Mesothelial cell of epicardium (in vitro differentiated cells): ENCODE measurements around the gene HOXB7. TPM values are rescaled to one million over a fixed set of nuclear protein-coding genes. Genes with fewer than 3 reads are reported as not detected.

Source experiments
- DNase-seq, 2 experiments: peaks; one replicate each; pipeline ENCODE4 v3.0.0; 2021; ENCODE audit warnings: low spot score in 2 of 2; ENCODE audit not compliant: unreplicated experiment in 2 of 2
- H3K27ac Mint-ChIP-seq: 2 replicates; pipeline ENCODE4 v1.8.0; 2021; ENCODE audit warnings: mixed read lengths
- H3K27me3 Mint-ChIP-seq: 2 replicates; pipeline ENCODE4 v1.8.0; 2021; ENCODE audit warnings: low read depth, mixed read lengths
- H3K36me3 Mint-ChIP-seq: 2 replicates; pipeline ENCODE4 v1.8.0; 2021; ENCODE audit warnings: mixed read lengths
- H3K4me1 Mint-ChIP-seq: 2 replicates; pipeline ENCODE4 v1.8.0; 2021; ENCODE audit warnings: mixed read lengths
- H3K4me3 Mint-ChIP-seq: 2 replicates; pipeline ENCODE4 v1.8.0; 2021; ENCODE audit warnings: mild to moderate bottlenecking, moderate library complexity, mixed read lengths
- H3K9me3 Mint-ChIP-seq: 2 replicates; pipeline ENCODE4 v1.8.0; 2021; ENCODE audit warnings: mixed read lengths
- total RNA-seq: library from RNA; stranded (reverse); gene quantifications from 3 replicates; pipeline ENCODE4 v1.2.1, GENCODE V29; 2021
- TF ChIP-seq, protein P1 (sequence below): fragments of 200-600 bp; sonication (generic); IDR thresholded peaks from one replicate; pipeline ENCODE4 v1.5.0; 2021; ENCODE audit warnings: antibody characterized with exemption; ENCODE audit not compliant: unreplicated experiment

The HOXB7 gene
- total RNA-seq, 1 donor from 2014 or later = 20.3 TPM

DNA sequence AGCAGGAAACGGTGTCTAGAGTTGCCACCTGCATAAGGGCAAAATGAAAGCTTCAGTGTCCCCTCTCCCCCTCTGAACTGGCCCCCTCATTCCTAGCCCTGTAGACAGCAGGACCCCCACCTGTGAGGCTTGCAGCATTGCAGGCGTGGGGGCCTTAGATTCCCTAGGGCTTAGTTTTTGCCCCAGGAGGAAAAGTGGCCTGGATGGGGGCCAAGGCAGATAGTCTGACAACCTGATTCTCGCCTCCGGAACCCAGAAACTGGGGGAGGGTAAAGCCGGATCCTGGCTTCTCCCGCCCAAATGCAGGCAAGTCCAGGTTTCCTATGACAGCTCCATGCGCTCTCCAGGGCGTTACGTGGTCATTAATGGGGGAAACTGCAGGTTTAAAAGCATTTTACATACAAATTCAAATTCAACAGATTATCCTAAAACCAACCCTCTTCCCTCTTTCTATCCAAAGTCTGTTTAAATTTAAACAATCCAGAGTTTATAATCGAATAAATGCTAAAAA lies 5.4 kb downstream of the HOXB7 start:
- no peaks in the 10 kb centered on the region for H3K27me3 Mint-ChIP-seq
- TF ChIP-seq, protein P1, sequence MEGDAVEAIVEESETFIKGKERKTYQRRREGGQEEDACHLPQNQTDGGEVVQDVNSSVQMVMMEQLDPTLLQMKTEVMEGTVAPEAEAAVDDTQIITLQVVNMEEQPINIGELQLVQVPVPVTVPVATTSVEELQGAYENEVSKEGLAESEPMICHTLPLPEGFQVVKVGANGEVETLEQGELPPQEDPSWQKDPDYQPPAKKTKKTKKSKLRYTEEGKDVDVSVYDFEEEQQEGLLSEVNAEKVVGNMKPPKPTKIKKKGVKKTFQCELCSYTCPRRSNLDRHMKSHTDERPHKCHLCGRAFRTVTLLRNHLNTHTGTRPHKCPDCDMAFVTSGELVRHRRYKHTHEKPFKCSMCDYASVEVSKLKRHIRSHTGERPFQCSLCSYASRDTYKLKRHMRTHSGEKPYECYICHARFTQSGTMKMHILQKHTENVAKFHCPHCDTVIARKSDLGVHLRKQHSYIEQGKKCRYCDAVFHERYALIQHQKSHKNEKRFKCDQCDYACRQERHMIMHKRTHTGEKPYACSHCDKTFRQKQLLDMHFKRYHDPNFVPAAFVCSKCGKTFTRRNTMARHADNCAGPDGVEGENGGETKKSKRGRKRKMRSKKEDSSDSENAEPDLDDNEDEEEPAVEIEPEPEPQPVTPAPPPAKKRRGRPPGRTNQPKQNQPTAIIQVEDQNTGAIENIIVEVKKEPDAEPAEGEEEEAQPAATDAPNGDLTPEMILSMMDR = no peak
- H3K4me1 Mint-ChIP-seq = peaks cover 83% of the 10 kb centered on the region
- peak overlapping the region; percentile 100 for H3K27ac Mint-ChIP-seq
- H3K4me3 Mint-ChIP-seq = peak overlapping the region; percentile 90
- no peak for DNase-seq
- H3K9me3 Mint-ChIP-seq = no peaks in the 10 kb centered on the region
- H3K36me3 Mint-ChIP-seq = peaks cover 18% of the 10 kb centered on the region

DNA sequence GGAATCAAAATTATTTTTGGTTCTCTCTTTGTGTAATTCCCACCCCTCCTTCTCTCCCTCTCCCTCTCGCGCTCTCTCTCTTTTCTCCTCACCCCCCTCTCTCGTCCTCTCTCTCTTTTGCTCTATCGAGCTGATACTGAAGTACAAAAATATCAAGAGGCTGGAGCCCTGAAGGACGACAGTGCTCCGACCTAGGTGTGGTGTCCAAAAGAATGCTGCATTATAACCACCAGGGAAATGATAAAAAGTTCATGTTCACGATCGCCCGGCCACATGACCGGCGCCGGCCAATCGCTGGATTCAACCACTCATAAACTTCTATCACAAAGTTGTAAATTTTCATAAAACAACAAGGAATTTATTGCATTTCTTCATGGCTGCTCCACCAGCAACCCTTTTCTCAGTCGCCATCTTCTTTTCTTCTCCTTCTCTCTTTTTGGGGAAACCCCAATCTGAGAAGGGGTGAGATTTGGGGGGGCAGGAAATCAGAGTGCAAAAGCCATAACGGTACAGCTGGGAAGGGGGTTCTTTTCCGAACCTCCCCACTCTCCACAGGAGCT lies 6.0 kb downstream of the HOXB7 start, which contains the start of gene HOXB6:
Gene HOXB6, minus strand, starts transcription at position 217 of the 560 bp plus-strand sequence. CDS start 6,836 bp downstream, outside the sequence.
- Mint-ChIP-seq H3K9me3 (no peaks in the 10 kb centered on the region), H3K27ac (peak within 1 kb of the TSS; percentile 100)

DNA sequence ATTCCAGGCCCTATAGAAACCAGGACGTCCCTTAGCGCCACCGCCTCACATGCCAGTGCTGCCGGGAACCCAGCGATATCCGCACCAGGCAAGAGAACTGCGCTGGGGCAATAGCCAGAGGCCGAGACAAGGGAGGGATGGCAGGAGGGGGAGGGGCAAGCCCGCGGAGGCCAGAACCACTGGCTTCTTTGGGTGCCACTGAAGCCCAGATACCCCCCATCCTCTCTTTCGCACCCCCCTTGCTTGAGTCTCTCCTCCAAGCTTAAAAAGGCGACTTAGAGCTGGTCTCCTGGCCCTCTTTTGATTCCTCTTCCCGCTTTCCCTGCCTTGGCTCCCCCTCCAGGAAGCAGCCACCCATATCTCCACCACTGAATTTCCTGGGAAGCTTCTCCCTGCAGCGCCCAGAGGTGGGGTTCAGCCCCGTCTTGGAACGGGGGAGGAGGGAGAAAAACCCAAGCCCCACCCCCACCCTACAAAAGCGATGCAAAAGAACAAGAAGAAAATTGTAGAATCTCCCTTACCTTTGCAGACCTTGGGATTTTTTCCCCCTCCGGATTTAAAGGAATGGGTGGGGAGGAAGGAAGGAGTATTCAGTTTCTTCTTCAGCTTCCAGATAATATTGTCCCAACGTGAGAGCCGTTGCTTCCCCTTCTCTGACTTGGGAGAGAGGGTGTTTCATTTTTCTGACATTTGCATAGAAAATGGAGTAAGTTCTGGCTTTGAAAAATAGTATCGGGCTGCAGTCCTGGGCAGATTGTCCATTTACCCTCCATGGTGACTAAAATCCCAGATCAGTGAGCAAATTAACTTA lies 6.7 kb downstream of the HOXB7 start:
- Mint-ChIP-seq H3K9me3 (no peaks in the 10 kb centered on the region), H3K36me3 (peaks cover 18% of the 10 kb centered on the region), H3K4me1 (peaks cover 89% of the 10 kb centered on the region), H3K27ac (peak overlapping the region; percentile 100), H3K4me3 (peak overlapping the region; percentile 90), H3K27me3 (no peaks in the 10 kb centered on the region)
- no peak for DNase-seq
- TF ChIP-seq, protein P1 = no peak

More for the DNA sequence above, 6.0 kb downstream of the HOXB7 start, which contains the start of gene HOXB6:
- TF ChIP-seq, protein P1 = no peak
- H3K36me3 Mint-ChIP-seq = peaks cover 18% of the 10 kb centered on the region
- DNase-seq = no peak
- peaks cover 89% of the 10 kb centered on the region for H3K4me1 Mint-ChIP-seq
- peak within 1 kb of the TSS; percentile 90 for H3K4me3 Mint-ChIP-seq
- no peaks in the 10 kb centered on the region for H3K27me3 Mint-ChIP-seq

DNA sequence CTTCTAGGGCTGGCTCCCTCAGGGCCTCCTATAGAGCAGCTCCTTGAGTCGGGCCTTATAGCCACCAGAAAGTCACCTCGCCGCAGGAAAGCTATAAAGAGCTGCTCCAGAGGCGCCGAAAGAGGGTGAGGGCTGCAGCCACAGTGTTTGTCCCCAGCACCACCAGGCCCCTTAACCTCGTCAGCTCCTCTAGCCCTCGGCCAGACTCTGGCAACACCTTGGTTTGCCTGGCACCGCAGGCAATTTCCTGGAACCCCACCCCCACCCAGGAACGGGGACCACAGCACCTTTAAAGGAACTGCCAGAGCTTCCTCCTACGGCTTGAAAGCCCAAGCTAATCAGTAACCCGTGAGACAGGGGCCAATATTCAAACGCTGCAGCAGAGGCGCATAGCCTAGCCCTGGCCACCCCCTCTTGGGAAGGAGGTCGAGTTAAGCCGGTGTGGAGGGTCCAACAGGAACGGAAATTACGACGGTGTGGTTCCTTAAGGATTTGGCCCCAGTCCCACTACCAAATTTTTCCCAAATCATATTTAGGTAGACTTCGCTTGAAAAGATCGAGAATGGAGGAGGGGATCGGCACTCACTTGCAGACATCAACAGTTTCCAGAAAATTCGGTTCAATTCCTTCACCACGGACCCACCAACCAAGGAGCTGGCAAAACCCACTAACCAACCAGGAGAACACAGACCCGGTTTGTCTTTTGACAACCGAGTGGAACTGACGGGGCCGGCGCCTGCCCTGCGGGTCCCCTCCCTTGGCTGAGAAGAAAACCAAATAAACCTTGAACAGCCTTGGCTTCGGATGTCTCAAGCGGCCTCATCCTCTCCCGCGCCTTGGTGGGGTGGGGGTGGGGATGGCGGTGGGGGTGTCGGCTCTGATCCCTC lies 9.0 kb downstream of the HOXB7 start:
- H3K27ac Mint-ChIP-seq = peak overlapping the region; percentile 100
- H3K27me3 Mint-ChIP-seq = no peaks in the 10 kb centered on the region
- H3K4me1 Mint-ChIP-seq = peaks cover 86% of the 10 kb centered on the region
- H3K36me3 Mint-ChIP-seq = peaks cover 9% of the 10 kb centered on the region
- TF ChIP-seq, protein P1 = no peak
- peak overlapping the region; percentile 90 for H3K4me3 Mint-ChIP-seq
- no peaks in the 10 kb centered on the region for H3K9me3 Mint-ChIP-seq
- no peak for DNase-seq

DNA sequence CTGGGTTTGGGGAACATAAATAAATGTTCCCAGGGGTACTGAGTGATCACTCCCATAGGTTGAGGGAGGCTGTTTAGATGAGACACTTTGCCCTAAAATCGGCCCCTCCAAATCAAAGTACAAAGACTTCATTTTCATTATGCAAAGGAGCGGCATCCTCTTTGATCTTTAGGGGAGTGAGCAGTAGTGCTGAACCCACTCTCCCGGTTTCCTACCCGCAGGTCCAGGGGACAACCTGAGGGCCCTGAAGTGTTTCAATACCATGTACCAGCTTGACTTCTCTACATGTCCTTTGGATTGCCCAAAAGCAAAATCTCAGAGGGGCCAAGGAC lies 9.6 kb downstream of the HOXB7 start:
- Mint-ChIP-seq H3K27me3 (no peaks in the 10 kb centered on the region), H3K27ac (peak overlapping the region; percentile 100), H3K36me3 (peaks cover 7% of the 10 kb centered on the region), H3K4me3 (peak overlapping the region; percentile 90), H3K9me3 (no peaks in the 10 kb centered on the region), H3K4me1 (peaks cover 85% of the 10 kb centered on the region)
- DNase-seq = no peak
- TF ChIP-seq, protein P1 = no peak
